Retina (tissue), 1 donor: Measurements from ENCODE around the gene HFE.
A peak's percentile ranks its signal among the peaks of the same experiment; 100 is the strongest.
"Not testable (repeated sequence)": the region's sequence is repeated elsewhere in the genome, so short reads cannot be mapped to it uniquely, and the experiment has no call there.

Experiments used
- DNase-seq: peaks from one replicate; pipeline ENCODE4 v3.0.0-alpha.2; 2016

The HFE gene

GRCh38 chr6:26113570-26113969 lies 26.3 kb downstream of the HFE start:
- DNase-seq = no peak

- DNase-seq = no peak
These were observed 28.0 kb downstream of the HFE start for GRCh38 chr6:26115226-26115625.

GRCh38 chr6:26116267-26116666 lies 29.0 kb downstream of the HFE start:
- DNase-seq = no peak

- DNase-seq = no peak
These were observed 31.8 kb downstream of the HFE start for GRCh38 chr6:26118999-26119398.

GRCh38 chr6:26120115-26120514 lies 32.9 kb downstream of the HFE start:
- DNase-seq = not testable (repeated sequence)

GRCh38 chr6:26120807-26121140 lies 33.5 kb downstream of the HFE start:
- DNase-seq = no peak

GRCh38 chr6:26121141-26122004 lies 34.1 kb downstream of the HFE start:
- DNase-seq = no peak

- no peak for DNase-seq
These were observed 34.8 kb downstream of the HFE start for GRCh38 chr6:26122005-26122388.

GRCh38 chr6:26122402-26122792 lies 35.2 kb downstream of the HFE start:
- no peak for DNase-seq

- DNase-seq = peak; percentile 92
These were observed 35.8 kb downstream of the HFE start for GRCh38 chr6:26122793-26123674.

- no peak for DNase-seq
These were observed 36.4 kb downstream of the HFE start for GRCh38 chr6:26123675-26123946.

GRCh38 chr6:26123947-26124780 lies 36.9 kb downstream of the HFE start:
- DNase-seq = peak; percentile 95

GRCh38 chr6:26124781-26125685 lies 37.8 kb downstream of the HFE start:
- DNase-seq = peak; percentile 74

- DNase-seq = no peak
These were observed 39.4 kb downstream of the HFE start for GRCh38 chr6:26126394-26127235.

- no peak for DNase-seq
These were observed 41.0 kb downstream of the HFE start for GRCh38 chr6:26128013-26128771.

- no peak for DNase-seq
These were observed 42.4 kb downstream of the HFE start for GRCh38 chr6:26129656-26130055.

GRCh38 chr6:26130581-26131249 lies 43.5 kb downstream of the HFE start:
- DNase-seq = no peak

GRCh38 chr6:26131618-26132017 lies 44.4 kb downstream of the HFE start:
- DNase-seq = no peak

GRCh38 chr6:26133730-26134129 lies 46.5 kb downstream of the HFE start:
- DNase-seq = no peak

- DNase-seq = no peak
These were observed 49.1 kb downstream of the HFE start for GRCh38 chr6:26136321-26136720.
